BLaER1 treated with 17β-estradiol and CSF1 and Interleukin-3, amounts not matched to agents 10 nM and 100 nM (cell line): Measurements from ENCODE around the gene CCDC141.

Experiments
- H3K27ac ChIP-seq, 11 experiments: shearing (Covaris generic); formaldehyde crosslinking; 2 replicates each; pipeline ENCODE4 v1.8.1; 2022
- H3K27me3 ChIP-seq, 11 experiments: shearing (Covaris generic); formaldehyde crosslinking; 2 replicates each; pipeline ENCODE4 v1.8.1; 2022
- H3K36me3 ChIP-seq, 11 experiments: shearing (Covaris generic); formaldehyde crosslinking; 2 replicates each; pipeline ENCODE4 v1.8.1; 2022
- H3K4me1 ChIP-seq, 10 experiments: shearing (Covaris generic); formaldehyde crosslinking; 2 replicates each; pipeline ENCODE4 v1.8.1; 2022
- H3K4me2 ChIP-seq, 11 experiments: shearing (Covaris generic); formaldehyde crosslinking; 2 replicates each; pipeline ENCODE4 v1.8.1; 2022
- H3K4me3 ChIP-seq, 10 experiments: shearing (Covaris generic); formaldehyde crosslinking; 2 replicates each; pipeline ENCODE4 v1.8.1; 2022
- H3K9ac ChIP-seq, 11 experiments: shearing (Covaris generic); formaldehyde crosslinking; 2 replicates each; pipeline ENCODE4 v1.8.1; 2022
- H3K9me3 ChIP-seq, 11 experiments: shearing (Covaris generic); formaldehyde crosslinking; replicated peaks in 1 of 11; 2 replicates each; pipeline ENCODE4 v1.8.1; 2022
- H4K20me1 ChIP-seq, 11 experiments: shearing (Covaris generic); formaldehyde crosslinking; 2 replicates each; pipeline ENCODE4 v1.8.1; 2022
- Cebpa-rat ChIP-seq, 11 experiments: shearing (Covaris generic); IDR thresholded peaks; 2 replicates each; pipeline ENCODE4 v1.8.1; 2022

Gene CCDC141

DNA sequence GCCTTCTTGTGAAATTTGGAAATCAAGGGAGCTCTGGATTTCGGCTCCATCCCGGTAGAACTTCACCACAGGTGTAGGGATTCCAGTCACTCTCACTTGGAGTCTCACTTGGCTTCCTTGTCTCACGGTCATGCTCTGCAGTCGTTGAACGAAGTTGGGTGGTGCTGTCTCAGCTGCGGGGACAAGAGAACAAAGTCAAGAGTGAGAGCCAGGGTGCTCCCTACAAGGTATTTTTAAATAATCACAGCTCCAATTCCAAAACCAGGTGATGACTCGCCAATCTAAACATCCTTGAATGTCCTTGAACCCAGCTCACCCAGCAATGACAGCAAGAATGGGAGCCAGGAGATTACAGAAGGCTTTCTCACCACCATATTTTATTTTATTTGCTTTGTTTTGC is 249.4 kb downstream of the CCDC141 start:
- TF ChIP-seq Cebpa-rat (IDR thresholded peaks at IDR 0.05), result no peak
- no peak overlapping the region for H3K4me3 ChIP-seq
- H3K9me3 ChIP-seq, result no peaks in the 10 kb centered on the region; a peak in 1 of 22 replicates
- no peaks in the 10 kb centered on the region for H3K4me1 ChIP-seq
- H3K9ac ChIP-seq, result no peak overlapping the region
- no peaks in the 10 kb centered on the region for H3K27me3 ChIP-seq
- no peaks in the 10 kb centered on the region for H4K20me1 ChIP-seq
- H3K36me3 ChIP-seq, result no peaks in the 10 kb centered on the region
- no peak overlapping the region for H3K27ac ChIP-seq
- H3K4me2 ChIP-seq, result no peak overlapping the region

DNA sequence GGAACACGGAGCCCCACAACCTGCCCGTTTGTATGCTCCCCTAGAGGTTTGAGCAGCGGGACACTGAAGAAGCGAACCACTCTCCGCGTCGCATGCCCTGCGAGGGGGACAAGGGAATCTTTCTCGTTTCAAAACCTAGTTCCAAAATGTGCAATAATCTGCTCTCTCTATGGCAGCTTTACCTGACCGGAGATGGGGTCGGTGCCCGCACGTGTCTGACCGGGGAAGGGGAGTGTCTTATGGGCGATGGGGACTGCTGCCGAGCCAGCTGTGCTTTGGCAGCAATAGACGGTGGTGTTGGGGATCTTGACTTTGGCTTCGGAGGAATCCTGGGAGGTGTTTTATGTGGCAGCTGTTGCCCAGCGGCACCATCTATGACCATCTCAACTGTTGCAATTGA is 250.6 kb downstream of the CCDC141 start:
- H3K4me3 ChIP-seq, result no peak overlapping the region
- no peaks in the 10 kb centered on the region for H4K20me1 ChIP-seq
- H3K36me3 ChIP-seq, result no peaks in the 10 kb centered on the region
- no peak for TF ChIP-seq Cebpa-rat (IDR thresholded peaks at IDR 0.05)
- no peaks in the 10 kb centered on the region for H3K4me1 ChIP-seq
- no peaks in the 10 kb centered on the region; a peak in 1 of 22 replicates for H3K9me3 ChIP-seq
- H3K27ac ChIP-seq, result no peak overlapping the region
- H3K27me3 ChIP-seq, result no peaks in the 10 kb centered on the region
- H3K9ac ChIP-seq, result no peak overlapping the region
- H3K4me2 ChIP-seq, result no peak overlapping the region

DNA sequence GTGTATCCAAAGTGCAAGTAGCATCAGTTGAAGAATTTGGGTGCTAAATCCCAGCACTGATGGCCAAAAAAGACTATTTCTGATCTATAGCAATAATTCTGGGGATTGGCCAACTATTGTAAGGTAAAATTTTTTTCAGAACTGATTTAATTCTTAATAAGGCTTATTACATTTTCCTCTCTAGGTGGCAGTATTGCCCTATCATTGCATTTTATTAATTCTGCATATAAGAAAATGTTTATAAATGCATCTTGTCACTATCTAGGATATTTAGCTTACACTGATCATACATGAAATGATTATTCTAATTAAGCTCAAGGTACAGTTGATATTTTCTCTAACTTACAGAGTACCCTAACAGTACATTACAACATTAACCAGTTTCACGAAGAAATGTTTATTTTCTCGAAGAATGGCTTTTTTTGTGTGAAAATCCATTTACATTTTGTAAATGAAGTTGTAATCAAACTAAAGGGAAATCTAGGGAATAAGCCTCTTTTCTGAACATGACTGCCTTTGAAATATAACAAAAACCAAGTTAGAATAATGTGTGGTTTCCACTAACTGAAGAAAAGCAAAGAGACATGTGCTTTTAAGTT is 253.8 kb downstream of the CCDC141 start:
- H3K27ac ChIP-seq, result no peak overlapping the region
- H3K9ac ChIP-seq, result no peak overlapping the region
- no peaks in the 10 kb centered on the region for H3K36me3 ChIP-seq
- no peaks in the 10 kb centered on the region; a peak in 1 of 22 replicates for H3K9me3 ChIP-seq
- no peak overlapping the region for H3K4me3 ChIP-seq
- no peak for TF ChIP-seq Cebpa-rat (IDR thresholded peaks at IDR 0.05)
- H3K4me2 ChIP-seq, result no peak overlapping the region
- H3K4me1 ChIP-seq, result no peaks in the 10 kb centered on the region
- no peaks in the 10 kb centered on the region for H4K20me1 ChIP-seq
- no peaks in the 10 kb centered on the region for H3K27me3 ChIP-seq

DNA sequence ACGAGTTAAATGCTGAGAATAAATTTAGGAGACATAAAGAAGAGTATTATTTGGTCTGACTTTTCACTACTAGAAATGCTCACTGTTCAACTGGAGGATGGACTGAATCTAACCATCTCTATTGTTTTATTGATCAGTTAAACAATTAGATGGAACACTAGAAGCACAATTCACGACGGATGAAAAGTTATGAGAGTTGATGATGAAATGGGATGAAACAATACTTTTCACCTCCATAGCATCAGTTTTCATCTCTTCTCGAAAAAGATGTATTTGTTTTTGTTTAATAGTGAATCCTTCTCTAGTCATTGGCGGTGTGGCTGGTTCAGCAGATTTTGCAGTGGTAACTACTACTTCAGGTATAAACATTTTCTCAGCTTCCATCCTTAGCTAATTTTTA is 262.0 kb downstream of the CCDC141 start:
- H3K9me3 ChIP-seq, result no peaks in the 10 kb centered on the region
- no peaks in the 10 kb centered on the region for H3K36me3 ChIP-seq
- H3K27me3 ChIP-seq, result no peaks in the 10 kb centered on the region
- H3K4me2 ChIP-seq, result no peak overlapping the region
- no peak overlapping the region for H3K27ac ChIP-seq
- H3K4me1 ChIP-seq, result no peaks in the 10 kb centered on the region
- H4K20me1 ChIP-seq, result no peaks in the 10 kb centered on the region
- H3K4me3 ChIP-seq, result no peak overlapping the region
- TF ChIP-seq Cebpa-rat (IDR thresholded peaks at IDR 0.05), result no peak
- no peak overlapping the region for H3K9ac ChIP-seq

DNA sequence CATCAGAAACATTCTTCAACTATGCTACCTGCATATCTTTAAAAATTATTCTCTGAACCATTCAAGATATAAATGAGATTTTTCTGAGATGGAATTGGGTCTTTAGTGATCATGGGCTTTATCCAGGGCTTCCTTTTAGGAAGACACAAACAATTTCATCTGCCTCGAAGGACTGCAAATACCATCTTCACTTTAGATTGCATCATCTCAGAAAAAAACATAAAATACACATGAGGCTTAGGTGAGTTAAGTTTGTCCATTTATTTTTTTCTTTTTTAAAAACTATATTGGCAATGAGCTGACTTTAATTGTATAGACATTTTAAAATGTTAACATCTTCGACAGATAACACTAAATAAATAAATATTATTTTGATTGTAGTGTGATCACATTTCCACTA is 262.8 kb downstream of the CCDC141 start:
- H4K20me1 ChIP-seq, result no peaks in the 10 kb centered on the region

DNA sequence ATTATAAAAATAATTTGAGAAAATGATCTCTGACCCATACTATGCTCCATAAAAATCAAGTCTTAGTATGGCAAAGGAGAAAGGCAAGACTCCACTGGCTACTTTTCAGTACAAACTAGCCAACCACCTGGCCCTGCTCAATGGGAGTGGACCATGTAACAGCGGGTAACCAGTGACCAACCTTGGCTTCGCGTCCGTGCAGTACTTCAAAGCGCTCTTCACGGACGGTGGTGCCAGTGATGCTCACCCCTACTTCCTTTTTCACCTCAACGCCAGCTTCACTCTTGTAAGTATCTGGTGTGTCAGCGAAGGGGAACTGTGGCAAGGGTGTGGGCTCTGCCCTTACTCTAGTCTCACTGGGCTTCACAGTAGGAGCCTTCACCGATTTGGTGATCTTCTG is 266.0 kb downstream of the CCDC141 start:
- TF ChIP-seq Cebpa-rat (IDR thresholded peaks at IDR 0.05), result no peak
- Histone ChIP-seq H3K9ac (no peak overlapping the region), H3K4me3 (no peak overlapping the region), H4K20me1 (no peaks in the 10 kb centered on the region), H3K27ac (no peak overlapping the region), H3K4me1 (no peaks in the 10 kb centered on the region), H3K4me2 (no peak overlapping the region), H3K9me3 (no peaks in the 10 kb centered on the region), H3K27me3 (no peaks in the 10 kb centered on the region), H3K36me3 (no peaks in the 10 kb centered on the region)

More for the DNA sequence above, 262.8 kb downstream of the CCDC141 start:
- no peaks in the 10 kb centered on the region for H3K27me3 ChIP-seq
- H3K36me3 ChIP-seq, result no peaks in the 10 kb centered on the region
- H3K4me1 ChIP-seq, result no peaks in the 10 kb centered on the region
- no peaks in the 10 kb centered on the region for H3K9me3 ChIP-seq
- H3K27ac ChIP-seq, result no peak overlapping the region
- TF ChIP-seq Cebpa-rat (IDR thresholded peaks at IDR 0.05), result no peak
- no peak overlapping the region for H3K4me3 ChIP-seq
- H3K9ac ChIP-seq, result no peak overlapping the region
- H3K4me2 ChIP-seq, result no peak overlapping the region

DNA sequence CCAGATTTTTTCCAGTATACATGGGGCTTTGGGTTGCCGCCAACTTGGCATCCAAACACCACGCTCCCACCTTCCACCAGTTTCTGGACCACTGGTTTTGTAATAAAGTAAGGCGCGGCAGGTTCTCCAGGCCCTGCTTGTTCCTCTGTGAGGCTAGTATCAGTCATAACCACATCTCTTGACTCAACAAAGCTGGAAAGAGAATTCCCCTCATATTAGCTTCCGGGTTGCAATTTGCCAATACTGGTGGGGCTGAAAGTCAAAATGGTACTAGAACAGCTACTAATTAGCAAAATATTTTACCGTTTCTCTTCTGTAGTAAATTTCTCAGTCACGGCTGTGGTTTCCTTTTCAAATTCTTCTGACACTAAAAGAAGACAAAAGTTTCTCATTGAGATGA is 267.7 kb downstream of the CCDC141 start:
- H3K27me3 ChIP-seq, result no peaks in the 10 kb centered on the region
- H3K9me3 ChIP-seq, result no peaks in the 10 kb centered on the region
- H3K4me2 ChIP-seq, result no peak overlapping the region
- H3K4me1 ChIP-seq, result no peaks in the 10 kb centered on the region
- H3K4me3 ChIP-seq, result no peak overlapping the region
- no peaks in the 10 kb centered on the region for H3K36me3 ChIP-seq
- H3K27ac ChIP-seq, result no peak overlapping the region
- H4K20me1 ChIP-seq, result no peaks in the 10 kb centered on the region
- no peak overlapping the region for H3K9ac ChIP-seq
- TF ChIP-seq Cebpa-rat (IDR thresholded peaks at IDR 0.05), result no peak
